OCI-LY3 (cell line): Measurements from ENCODE around the gene IGSF11.

Experiments
- EZH2phosphoT487 ChIP-seq: fragments of 200-600 bp; shearing (Covaris generic); IDR thresholded peaks from 2 replicates; pipeline ENCODE4 v1.6.1; 2018; ENCODE audit warnings: antibody characterized with exemption, mixed run types, low read depth
- TF ChIP-seq, protein P1 (sequence below): fragments of 200-600, 300-600 bp; sonication (generic); IDR thresholded peaks from 2 replicates; pipeline ENCODE4 v1.5.1; 2014; ENCODE audit warnings: antibody characterized with exemption, low read length, low read depth

DNA sequence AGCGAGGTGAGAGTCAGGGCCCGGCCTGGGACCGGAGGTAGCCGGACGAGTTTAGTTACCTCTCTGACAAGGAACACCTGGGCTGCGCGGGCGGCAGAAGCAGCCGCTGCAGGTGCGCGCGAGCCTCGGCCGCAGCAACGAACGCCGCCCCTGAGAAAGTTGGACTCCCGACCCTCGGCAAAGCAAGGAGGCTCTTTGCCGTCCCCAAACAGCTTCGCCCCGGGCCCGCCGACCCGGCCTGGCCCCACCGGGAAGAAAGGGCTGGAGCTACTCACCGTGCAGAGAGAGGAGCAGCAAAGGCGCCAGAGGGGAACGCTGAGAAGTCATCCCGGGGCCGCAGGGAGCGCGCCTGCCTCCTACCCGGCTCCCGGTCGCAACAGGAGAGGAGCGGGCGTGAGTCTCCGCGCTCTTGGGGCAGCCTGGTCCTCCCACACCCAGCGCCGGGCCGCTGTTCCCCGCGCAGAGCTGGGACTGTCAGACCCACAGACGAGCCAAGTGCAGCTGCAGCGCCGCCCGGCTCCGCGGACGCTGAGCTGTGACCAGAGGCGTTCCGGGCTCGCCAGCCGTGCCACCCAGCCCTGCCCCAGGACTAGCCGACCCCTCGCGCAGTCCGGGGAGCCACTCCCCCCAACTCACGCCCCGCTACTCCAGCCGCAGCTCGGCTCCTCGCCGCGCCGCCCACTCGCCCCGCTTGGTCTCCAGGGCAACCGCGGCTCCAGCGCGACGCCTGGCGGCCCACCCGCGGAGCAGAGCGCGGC lies at the start of gene IGSF11:
- TF ChIP-seq, protein P1, sequence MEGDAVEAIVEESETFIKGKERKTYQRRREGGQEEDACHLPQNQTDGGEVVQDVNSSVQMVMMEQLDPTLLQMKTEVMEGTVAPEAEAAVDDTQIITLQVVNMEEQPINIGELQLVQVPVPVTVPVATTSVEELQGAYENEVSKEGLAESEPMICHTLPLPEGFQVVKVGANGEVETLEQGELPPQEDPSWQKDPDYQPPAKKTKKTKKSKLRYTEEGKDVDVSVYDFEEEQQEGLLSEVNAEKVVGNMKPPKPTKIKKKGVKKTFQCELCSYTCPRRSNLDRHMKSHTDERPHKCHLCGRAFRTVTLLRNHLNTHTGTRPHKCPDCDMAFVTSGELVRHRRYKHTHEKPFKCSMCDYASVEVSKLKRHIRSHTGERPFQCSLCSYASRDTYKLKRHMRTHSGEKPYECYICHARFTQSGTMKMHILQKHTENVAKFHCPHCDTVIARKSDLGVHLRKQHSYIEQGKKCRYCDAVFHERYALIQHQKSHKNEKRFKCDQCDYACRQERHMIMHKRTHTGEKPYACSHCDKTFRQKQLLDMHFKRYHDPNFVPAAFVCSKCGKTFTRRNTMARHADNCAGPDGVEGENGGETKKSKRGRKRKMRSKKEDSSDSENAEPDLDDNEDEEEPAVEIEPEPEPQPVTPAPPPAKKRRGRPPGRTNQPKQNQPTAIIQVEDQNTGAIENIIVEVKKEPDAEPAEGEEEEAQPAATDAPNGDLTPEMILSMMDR: peak; percentile 44
- peak; percentile 52; the same call in 1 of the 2 replicates for TF ChIP-seq EZH2phosphoT487
